Effector memory CD8-positive, alpha-beta T cell (primary cell): Measurements from ENCODE around the gene NR2F2.
A peak's percentile ranks its signal among the peaks of the same experiment; 100 is the strongest.

Experiments
- ATAC-seq: fragments of 150-1000 bp; cut with Tn5 transposase; replicated peaks from 2 replicates; pipeline ENCODE4 v1.10.0; 2021; ENCODE audit warnings: mild to moderate bottlenecking, moderate library complexity
- DNase-seq, 3 experiments: peaks; one replicate each; pipeline ENCODE4 v3.0.0; 2021
- H3K27ac Mint-ChIP-seq, 2 donors: one replicate each; pipeline ENCODE4 v1.8.0; 2022; ENCODE audit warnings: mild to moderate bottlenecking in 2 of 2, mixed read lengths in 2 of 2, moderate library complexity in 2 of 2
- H3K27me3 Mint-ChIP-seq, 2 donors: one replicate each; pipeline ENCODE4 v1.8.0; 2022; ENCODE audit warnings: mixed read lengths in 2 of 2
- H3K36me3 Mint-ChIP-seq: one replicate; pipeline ENCODE4 v1.8.0; 2022; ENCODE audit warnings: mild to moderate bottlenecking, moderate library complexity, mixed read lengths; ENCODE audit not compliant: insufficient read depth
- H3K4me1 Mint-ChIP-seq, 2 donors: one replicate each; pipeline ENCODE4 v1.8.0; 2022; ENCODE audit warnings: low read depth in 2 of 2, mixed read lengths in 2 of 2
- H3K4me3 Mint-ChIP-seq, 2 donors: one replicate each; pipeline ENCODE4 v1.8.0; 2022; ENCODE audit warnings: mild to moderate bottlenecking in 2 of 2, mixed read lengths in 2 of 2, moderate library complexity in 2 of 2
- H3K9me3 Mint-ChIP-seq, 2 donors: one replicate each; pipeline ENCODE4 v1.8.0; 2022; ENCODE audit warnings: mixed read lengths in 2 of 2

NR2F2 gene

DNA sequence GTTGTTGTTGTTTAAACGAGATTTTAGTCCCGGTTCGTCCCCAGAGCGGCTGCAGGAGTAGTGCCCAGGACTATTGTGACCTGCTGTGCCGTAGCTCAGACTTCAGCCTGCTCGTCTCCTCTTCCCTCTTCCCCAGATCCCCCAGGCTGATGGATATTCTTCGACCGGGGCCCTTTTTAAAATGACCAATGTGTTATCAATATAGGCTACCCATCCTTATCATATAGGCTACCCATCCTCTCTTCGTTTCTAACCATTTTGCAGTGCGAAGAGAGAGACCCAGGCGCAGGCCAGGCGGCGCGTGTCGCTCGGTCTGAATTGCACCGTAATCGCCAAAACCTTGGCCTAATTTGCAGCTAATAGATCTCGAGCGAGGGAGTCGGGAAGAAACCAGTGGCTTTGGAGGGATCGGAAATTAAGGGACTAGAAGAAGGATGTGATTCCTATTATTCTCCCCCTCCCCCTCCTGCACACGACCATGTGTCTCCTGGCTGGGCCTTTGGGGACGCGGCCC, 23.0 kb downstream of the NR2F2 start:
- H3K9me3 Mint-ChIP-seq, result no peaks in the 10 kb centered on the region
- no peak overlapping the region for H3K4me3 Mint-ChIP-seq
- peaks cover 19% of the 10 kb centered on the region for H3K36me3 Mint-ChIP-seq
- DNase-seq (no peak), ATAC-seq (no peak)
- H3K4me1 Mint-ChIP-seq, result peaks cover 14 to 20% of the 10 kb centered on the region in 2 donors
- H3K27me3 Mint-ChIP-seq, result peaks cover 55 to 68% of the 10 kb centered on the region in 2 donors
- H3K27ac Mint-ChIP-seq, result no peak overlapping the region

DNA sequence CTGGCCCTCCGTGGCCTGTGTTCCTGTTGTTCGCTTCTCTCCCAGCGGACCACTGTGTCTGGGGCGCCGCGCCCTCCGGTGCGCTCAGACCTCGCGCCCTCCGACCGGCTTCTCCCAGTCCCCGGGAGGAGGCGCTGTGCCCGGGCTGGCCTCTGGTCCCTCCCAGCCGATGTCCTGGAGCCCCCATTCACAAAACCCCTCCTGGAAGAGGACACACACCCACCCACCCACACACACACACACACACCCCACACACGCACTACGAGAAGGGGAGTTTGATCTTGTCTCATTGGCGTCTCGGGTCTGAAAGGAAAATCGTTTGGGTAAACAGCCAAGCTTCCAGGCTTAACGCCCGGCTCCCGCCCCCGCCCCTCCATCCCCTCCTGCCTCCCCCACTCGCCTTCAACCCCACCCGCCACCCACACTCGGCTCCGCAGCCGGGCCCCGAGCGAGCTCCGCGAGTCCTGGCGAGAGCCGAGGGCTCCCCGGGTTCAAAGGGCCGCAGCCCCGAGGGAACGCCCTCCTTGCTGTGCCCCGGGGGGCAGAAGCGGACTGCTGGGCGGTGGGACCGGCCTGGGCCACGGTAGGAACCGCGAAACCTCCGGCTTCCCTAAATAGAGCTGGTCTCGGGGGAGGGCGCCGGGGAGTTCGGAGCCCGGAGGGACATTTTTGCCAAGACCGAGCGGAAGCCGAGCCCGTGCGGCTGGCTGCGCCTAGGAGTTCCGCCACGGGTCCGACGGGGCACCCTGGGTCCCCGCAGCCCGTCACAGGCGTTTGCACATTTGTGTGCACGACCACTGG, 23.6 kb downstream of the NR2F2 start:
- Mint-ChIP-seq H3K4me1 (peaks cover 14 to 20% of the 10 kb centered on the region in 2 donors), H3K4me3 (no peak overlapping the region), H3K9me3 (no peaks in the 10 kb centered on the region), H3K36me3 (peaks cover 24% of the 10 kb centered on the region), H3K27ac (no peak overlapping the region), H3K27me3 (peaks cover 48 to 66% of the 10 kb centered on the region in 2 donors)
- DNase-seq (no peak), ATAC-seq (no peak)

DNA sequence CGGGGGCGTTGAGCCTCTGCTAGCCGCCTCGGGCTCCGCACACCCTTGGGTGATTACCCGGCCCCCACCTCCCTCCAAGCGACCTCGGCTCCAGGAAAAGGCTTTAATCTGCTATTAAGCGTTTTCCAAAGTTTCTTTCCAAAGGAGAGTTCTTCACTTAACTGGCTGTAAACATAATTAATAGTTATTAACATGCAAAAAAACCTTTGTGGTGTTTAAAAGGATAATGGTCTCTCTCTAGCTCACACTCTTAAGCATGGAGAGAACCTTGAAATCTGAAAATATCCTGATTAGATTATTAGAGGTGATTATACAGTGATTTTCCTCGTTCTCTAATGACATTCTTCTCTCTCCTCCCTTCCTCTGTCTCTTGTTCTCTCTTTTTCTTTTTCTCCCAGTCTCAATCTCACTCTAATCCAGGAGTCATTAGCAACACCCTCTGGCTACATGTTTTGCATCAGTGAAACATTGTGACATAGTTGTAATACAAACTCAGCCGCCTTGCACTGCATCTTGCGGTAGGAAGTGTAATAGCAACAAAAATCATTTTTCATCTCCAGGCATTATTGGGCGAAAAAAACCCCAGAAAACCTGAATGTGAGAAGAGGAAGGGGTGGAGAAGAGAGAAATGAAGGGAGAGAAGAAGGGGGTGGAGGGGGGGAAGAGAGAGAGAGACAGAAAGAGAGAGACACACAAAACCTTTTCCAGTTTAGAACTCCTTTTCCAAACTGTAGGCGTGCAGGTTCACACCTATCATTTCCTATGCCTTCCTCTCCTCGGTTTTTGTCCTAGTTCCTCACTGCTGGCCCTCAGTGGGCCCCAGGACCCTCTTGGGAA, 24.4 kb downstream of the NR2F2 start:
- Mint-ChIP-seq H3K9me3 (no peaks in the 10 kb centered on the region), H3K4me3 (no peak overlapping the region), H3K4me1 (peaks cover 14 to 20% of the 10 kb centered on the region in 2 donors), H3K27me3 (peaks cover 40 to 57% of the 10 kb centered on the region in 2 donors), H3K27ac (no peak overlapping the region), H3K36me3 (peaks cover 24% of the 10 kb centered on the region)
- no peak for DNase-seq
- ATAC-seq, result no peak

DNA sequence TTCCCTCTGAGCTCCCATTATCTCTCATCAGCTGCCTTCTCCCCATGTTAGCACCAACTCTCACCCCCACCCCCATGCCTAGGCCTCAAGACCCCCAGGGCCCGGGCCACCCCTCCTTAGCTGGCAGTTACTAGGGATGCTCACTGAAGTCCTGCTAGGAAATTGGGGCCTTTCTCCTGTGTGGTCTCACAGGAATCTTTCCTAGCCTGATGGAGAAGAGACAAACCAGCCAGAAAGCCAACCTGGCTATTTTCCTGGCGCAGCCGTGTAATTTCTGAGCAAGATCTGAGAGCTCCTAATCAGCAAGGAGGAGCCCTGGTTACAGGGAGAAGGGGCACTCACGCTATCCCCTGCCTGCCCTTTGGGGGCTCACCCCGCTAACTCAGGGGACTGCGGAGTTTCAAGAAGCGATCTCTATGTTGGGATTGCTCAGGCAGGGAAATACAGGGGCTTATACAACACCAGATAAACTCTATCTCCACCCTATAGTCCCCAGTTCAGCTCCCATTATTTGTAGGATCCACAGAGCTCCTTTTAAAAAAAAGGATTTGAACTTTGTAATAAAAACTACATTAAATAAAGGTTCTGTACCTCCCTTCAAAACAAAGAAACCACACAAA, 25.2 kb downstream of the NR2F2 start:
- peaks cover 24% of the 10 kb centered on the region for H3K36me3 Mint-ChIP-seq
- peak overlapping the region in 1 of 2 donors; percentile 99 for H3K4me3 Mint-ChIP-seq
- H3K4me1 Mint-ChIP-seq, result peaks cover 14 to 20% of the 10 kb centered on the region in 2 donors
- no peak for DNase-seq
- no peak for ATAC-seq
- H3K27me3 Mint-ChIP-seq, result peaks cover 38 to 50% of the 10 kb centered on the region in 2 donors
- no peak overlapping the region for H3K27ac Mint-ChIP-seq
- no peaks in the 10 kb centered on the region for H3K9me3 Mint-ChIP-seq

DNA sequence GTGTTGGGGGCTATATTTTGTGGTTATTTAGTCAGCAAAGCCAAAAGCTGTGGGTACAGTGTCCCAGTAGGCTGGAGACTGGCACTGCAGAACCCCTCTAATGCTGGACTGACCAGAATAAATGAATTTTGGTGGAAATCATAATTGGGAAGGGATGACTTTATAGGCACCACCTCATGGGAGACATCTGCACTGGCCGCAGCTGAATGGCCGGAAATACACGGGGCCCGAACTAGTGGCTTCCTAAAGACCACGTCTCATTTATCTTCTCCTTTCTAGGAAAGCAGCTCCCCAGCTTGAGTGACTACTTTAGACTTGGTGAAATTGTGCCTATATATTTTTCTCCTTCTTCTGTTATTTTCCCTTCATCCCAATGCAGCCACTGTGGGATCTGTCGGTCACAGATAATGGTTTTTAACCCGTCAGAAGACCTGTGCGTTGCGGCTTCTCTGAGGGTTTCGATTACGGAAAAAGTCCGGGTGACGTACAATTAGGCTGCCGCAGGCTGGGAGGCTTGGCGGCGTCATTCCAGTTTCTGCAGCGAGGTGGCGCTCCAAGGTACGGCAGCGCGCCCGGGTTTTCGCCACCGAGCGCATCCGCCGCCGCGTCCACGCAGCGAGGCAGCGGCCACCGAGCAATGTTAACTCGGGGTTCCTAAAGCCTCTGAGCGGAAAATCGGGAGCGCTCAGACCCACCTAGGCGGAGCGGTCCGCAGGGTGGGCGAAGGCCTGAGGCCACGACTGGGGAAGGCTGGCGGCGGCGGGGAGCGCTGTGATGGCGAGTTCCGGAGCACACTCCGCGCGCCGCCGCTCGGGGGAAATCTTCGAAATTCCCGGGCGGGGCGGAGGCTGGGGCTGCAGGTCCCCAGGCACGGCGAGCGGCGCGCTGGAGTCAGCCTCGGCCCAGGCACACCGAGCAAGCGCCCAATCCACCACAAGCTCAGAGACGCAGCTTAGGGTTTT, 26.3 kb downstream of the NR2F2 start:
- H3K27ac Mint-ChIP-seq, result peak overlapping the region; percentile 84 to 95
- H3K27me3 Mint-ChIP-seq, result peaks cover 38 to 47% of the 10 kb centered on the region in 2 donors
- H3K4me1 Mint-ChIP-seq, result peaks cover 14 to 20% of the 10 kb centered on the region in 2 donors
- peak overlapping the region; percentile 87 to 99 for H3K4me3 Mint-ChIP-seq
- H3K9me3 Mint-ChIP-seq, result no peaks in the 10 kb centered on the region
- peaks cover 24% of the 10 kb centered on the region for H3K36me3 Mint-ChIP-seq
- DNase-seq, result peak; percentile 46 to 72 (median 55)
- ATAC-seq, result peak; percentile 74

DNA sequence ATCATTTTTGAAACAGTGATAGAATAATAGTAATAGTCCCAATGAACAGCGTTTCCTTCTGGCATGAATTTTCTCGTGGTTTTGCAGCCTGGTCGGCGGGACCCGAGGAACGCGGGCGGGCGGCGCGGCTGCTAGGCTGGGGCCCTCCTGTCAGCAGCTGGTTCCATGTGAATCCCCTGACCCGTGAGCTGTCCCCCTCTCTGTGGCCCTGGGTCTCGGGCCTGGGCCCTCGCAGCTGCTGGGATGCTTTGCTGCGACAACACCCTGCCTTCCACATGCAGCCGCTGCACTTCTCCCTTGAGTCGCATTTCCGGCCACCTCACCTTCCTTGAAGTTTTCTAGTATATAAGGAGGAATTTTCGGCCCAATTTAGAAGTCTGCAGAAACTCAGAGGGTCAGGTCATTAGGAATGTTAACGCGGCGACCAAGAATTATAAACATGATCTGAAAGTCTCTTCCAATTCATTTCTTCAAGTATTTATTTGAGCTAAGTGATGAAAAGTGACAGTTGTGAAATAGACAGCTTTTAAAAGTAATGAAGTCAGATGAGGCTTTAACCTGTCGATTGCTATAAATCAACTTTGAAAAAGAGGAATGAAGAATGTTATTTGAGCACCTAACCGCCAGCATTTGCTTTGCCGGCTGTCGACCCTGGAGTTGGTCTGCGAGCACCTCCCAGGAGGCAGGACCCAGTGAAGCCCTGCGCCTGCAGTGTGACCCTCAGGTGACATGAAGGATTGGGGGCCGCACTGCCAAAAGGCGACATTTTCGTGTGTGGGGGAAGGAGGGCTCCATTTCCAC, 27.7 kb downstream of the NR2F2 start:
- peak overlapping the region; percentile 87 to 99 for H3K4me3 Mint-ChIP-seq
- H3K27ac Mint-ChIP-seq, result peak overlapping the region in 1 of 2 donors; percentile 84
- no peak for DNase-seq
- H3K36me3 Mint-ChIP-seq, result peaks cover 27% of the 10 kb centered on the region
- peaks cover 14 to 20% of the 10 kb centered on the region in 2 donors for H3K4me1 Mint-ChIP-seq
- peaks cover 2 to 7% of the 10 kb centered on the region in 2 donors for H3K9me3 Mint-ChIP-seq
- ATAC-seq, result no peak
- peaks cover 38 to 51% of the 10 kb centered on the region in 2 donors for H3K27me3 Mint-ChIP-seq

DNA sequence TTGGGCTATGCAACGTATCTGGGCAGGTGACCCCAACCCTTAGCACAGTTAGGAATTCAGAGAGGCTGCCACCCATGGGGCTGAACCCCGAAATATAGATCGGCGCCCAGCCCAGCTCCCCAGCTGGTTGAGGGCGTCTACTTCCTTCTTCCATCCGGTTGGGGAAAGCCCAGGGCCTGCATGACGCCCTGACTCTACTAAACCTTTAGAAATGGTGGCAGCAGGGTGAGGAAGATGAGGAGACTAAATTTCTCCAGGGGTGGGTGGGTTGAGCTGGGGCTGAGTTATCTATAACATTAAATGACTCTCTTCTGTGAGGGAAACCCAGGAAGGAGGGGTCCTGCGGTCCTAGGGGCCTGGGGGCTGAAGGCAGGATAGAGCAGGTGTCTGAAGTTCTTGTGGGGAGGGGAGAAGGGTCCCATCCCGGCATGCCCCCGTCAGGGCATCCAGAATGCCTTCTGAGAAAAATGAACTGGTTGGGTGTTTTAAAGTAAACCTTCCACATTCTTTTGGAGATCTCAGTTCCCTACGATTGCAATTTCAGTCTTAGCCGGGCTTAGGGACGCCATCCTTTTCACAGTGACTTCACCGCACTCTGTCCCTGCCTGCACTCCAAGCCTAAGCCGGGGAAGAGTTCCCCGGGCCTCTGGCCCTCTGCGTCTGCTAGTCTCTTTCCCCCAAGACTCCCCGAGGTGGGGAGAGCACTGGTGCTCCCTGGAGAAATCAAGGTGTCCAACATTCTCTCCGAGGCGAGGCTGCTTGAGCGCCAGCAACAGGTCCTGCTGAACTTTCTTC, 28.5 kb downstream of the NR2F2 start:
- no peak for DNase-seq
- Mint-ChIP-seq H3K9me3 (peaks cover 2 to 7% of the 10 kb centered on the region in 2 donors), H3K27ac (no peak overlapping the region), H3K36me3 (peaks cover 29% of the 10 kb centered on the region), H3K4me1 (peaks cover 14 to 20% of the 10 kb centered on the region in 2 donors), H3K4me3 (peak overlapping the region; percentile 87 to 99), H3K27me3 (peaks cover 39 to 53% of the 10 kb centered on the region in 2 donors)
- ATAC-seq, result no peak

DNA sequence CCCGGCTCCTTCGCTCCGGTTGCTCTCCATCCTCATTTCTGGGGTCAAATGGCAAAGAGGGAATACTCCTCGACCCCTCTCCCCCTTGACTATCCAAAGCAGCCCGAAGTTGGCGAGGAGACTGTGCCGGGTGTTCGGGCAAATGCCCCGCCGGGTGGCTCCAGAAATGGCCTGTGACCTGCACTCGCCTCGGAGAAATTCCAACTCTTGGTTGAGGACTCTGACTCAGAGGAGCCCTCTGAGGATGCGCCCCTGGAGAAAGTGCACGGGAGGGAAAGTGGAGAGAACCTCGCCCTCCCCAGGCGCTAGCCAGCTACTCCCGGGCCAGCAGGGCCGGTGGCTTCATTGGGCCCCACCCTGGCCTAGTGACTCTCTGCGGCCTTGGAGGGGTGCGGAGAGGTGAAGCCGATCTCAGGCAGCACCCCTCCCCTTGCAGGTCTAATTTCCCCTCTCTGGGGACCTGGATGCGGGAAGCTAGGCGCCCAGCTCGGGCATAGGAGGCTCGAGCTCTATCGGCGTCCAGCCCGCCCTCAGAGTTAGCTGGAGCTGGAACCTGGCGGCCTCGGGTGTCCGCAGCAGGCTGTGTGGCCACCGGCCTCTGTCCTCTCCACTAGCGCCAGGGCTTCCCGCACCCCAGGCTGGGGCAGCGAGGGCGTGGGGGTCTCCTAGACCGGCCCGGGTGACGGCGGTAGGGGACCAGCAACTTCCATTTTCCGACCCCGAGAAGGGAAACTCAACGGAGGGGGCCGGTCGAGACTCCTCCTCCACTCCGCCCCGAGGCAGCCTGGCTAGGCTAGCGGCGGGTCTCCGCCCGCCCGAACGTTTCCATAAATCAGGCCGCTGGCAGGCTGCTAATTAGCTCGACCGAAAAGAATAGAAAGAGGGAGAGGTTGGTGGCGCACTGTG, 29.4 kb downstream of the NR2F2 start:
- Mint-ChIP-seq H3K4me1 (peaks cover 14 to 20% of the 10 kb centered on the region in 2 donors), H3K36me3 (peaks cover 29% of the 10 kb centered on the region), H3K4me3 (no peak overlapping the region), H3K27me3 (peaks cover 46 to 59% of the 10 kb centered on the region in 2 donors), H3K9me3 (peaks cover 2 to 7% of the 10 kb centered on the region in 2 donors), H3K27ac (no peak overlapping the region)
- ATAC-seq, result no peak
- DNase-seq, result no peak

DNA sequence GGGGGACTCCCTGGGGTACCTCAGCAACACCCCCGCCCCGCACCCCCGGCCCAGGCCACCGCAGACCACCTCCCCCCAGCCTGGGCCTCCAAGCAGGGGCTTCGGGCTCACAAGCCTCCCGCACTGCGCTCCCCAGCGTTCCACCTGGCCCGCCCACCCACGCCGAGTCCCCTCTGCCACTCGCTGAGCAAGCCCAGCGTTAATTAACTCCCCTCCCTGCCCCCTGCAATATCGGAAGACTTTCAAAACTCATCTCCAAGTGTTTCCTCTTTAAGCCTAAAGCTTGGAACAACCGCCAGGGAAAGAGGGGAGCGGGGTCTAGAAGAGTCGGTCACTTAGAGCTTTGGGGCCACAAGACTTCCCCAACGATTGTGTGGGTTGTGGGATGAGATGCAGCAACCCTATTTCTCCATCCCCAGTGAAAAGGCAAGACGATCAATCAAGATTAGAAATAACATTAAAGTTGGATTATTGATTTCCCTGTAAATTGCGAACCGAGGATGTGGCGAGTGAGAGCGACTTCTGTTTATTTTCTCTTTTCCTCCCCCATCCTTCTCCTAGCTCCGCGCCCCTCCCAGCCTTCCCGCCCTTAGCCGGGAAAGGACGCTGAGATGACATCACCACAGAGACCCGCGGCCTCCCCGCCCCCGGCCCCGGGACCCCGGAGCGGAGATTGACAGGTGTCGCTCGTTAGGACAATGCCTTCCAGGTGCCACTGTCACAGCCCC, 30.2 kb downstream of the NR2F2 start:
- no peak for ATAC-seq
- H3K4me3 Mint-ChIP-seq, result no peak overlapping the region
- no peak for DNase-seq
- peaks cover 29% of the 10 kb centered on the region for H3K36me3 Mint-ChIP-seq
- H3K27me3 Mint-ChIP-seq, result peaks cover 53 to 62% of the 10 kb centered on the region in 2 donors
- H3K9me3 Mint-ChIP-seq, result peaks cover 2 to 7% of the 10 kb centered on the region in 2 donors
- peaks cover 11 to 20% of the 10 kb centered on the region in 2 donors for H3K4me1 Mint-ChIP-seq
- H3K27ac Mint-ChIP-seq, result no peak overlapping the region
